Trophoblast cell (in vitro differentiated cells and primary cell): ENCODE results near the gene TUFM.
A peak's percentile ranks its signal among the peaks of the same experiment; 100 is the strongest.

Source experiments
- DNase-seq, 2 donors: peaks; one replicate each; pipeline ENCODE4 v3.0.0-alpha.2; 2016
- H2AFZ ChIP-seq: 2 replicates; pipeline ENCODE4 v1.6.1; 2013; ENCODE audit warnings: low read length, moderate library complexity, mild to moderate bottlenecking; ENCODE audit not compliant: insufficient read depth, poor library complexity
- H2AK5ac ChIP-seq: 2 replicates; pipeline ENCODE4 v1.6.1; 2013; ENCODE audit warnings: mild to moderate bottlenecking, low read length
- H2BK120ac ChIP-seq: 2 replicates; pipeline ENCODE4 v1.6.1; 2013; ENCODE audit warnings: low read length, mild to moderate bottlenecking, moderate library complexity; ENCODE audit not compliant: insufficient read depth, poor library complexity
- H2BK12ac ChIP-seq: 2 replicates; pipeline ENCODE4 v1.6.1; 2013; ENCODE audit warnings: mild to moderate bottlenecking, low read length, moderate library complexity
- H2BK5ac ChIP-seq: 2 replicates; pipeline ENCODE4 v1.6.1; 2013; ENCODE audit warnings: low read length, low read depth, moderate library complexity, mild to moderate bottlenecking; ENCODE audit not compliant: poor library complexity
- H3K14ac ChIP-seq: 2 replicates; pipeline ENCODE4 v1.6.1; 2013; ENCODE audit warnings: mild to moderate bottlenecking, low read length
- H3K18ac ChIP-seq: 2 replicates; pipeline ENCODE4 v1.6.1; 2013; ENCODE audit warnings: mild to moderate bottlenecking, low read length
- H3K23ac ChIP-seq: 2 replicates; pipeline ENCODE4 v1.6.1; 2013; ENCODE audit warnings: low read length
- H3K27ac ChIP-seq: 2 replicates; pipeline ENCODE4 v1.5.1; 2013; ENCODE audit warnings: low read depth, mild to moderate bottlenecking, inconsistent platforms, low read length, moderate library complexity
- H3K27me3 ChIP-seq: 2 replicates; pipeline ENCODE4 v1.6.1; 2013; ENCODE audit warnings: inconsistent platforms, mild to moderate bottlenecking, low read length, moderate library complexity; ENCODE audit not compliant: insufficient read depth
- H3K36me3 ChIP-seq, 2 experiments: 1 replicate in 1 of 2; 2 replicates in 1 of 2; pipeline ENCODE4 v1.6.1; 2013; ENCODE audit warnings: low read length in 2 of 2, mild to moderate bottlenecking in 2 of 2, moderate library complexity in 1 of 2; ENCODE audit not compliant: insufficient read depth in 2 of 2, control insufficient read depth in 1 of 2
- H3K4ac ChIP-seq: 2 replicates; pipeline ENCODE4 v1.6.1; 2013; ENCODE audit warnings: low read depth, mild to moderate bottlenecking, low read length, moderate library complexity
- H3K4me1 ChIP-seq, 2 experiments: 1 replicate in 1 of 2; 2 replicates in 1 of 2; pipeline ENCODE4 v1.6.1; 2013; ENCODE audit warnings: low read length in 2 of 2, mild to moderate bottlenecking in 2 of 2, moderate library complexity in 1 of 2; ENCODE audit not compliant: insufficient read depth in 2 of 2, control insufficient read depth in 1 of 2
- H3K4me2 ChIP-seq: 2 replicates; pipeline ENCODE4 v1.6.1; 2013; ENCODE audit warnings: inconsistent platforms, mild to moderate bottlenecking, low read length, moderate library complexity
- H3K4me3 ChIP-seq: 2 replicates; pipeline ENCODE4 v1.5.1; 2013; ENCODE audit warnings: mild to moderate bottlenecking, low read depth, low read length, inconsistent platforms
- H3K79me1 ChIP-seq: one replicate; pipeline ENCODE4 v1.6.1; 2013; ENCODE audit warnings: low read length
- H3K79me2 ChIP-seq: 2 replicates; pipeline ENCODE4 v1.6.1; 2013; ENCODE audit warnings: low read length, mild to moderate bottlenecking; ENCODE audit not compliant: control insufficient read depth, insufficient read depth, poor library complexity
- H3K9ac ChIP-seq: 2 replicates; pipeline ENCODE4 v1.6.1; 2013; ENCODE audit warnings: mild to moderate bottlenecking, low read length
- H3K9me3 ChIP-seq: 2 replicates; pipeline ENCODE4 v1.6.1; 2013; ENCODE audit warnings: low read depth, mild to moderate bottlenecking, control low read depth, inconsistent platforms, low read length; ENCODE audit not compliant: insufficient read depth
- H4K12ac ChIP-seq: 2 replicates; pipeline ENCODE4 v1.6.1; 2013; ENCODE audit warnings: low read depth, mild to moderate bottlenecking, low read length, moderate library complexity
- H4K8ac ChIP-seq: 2 replicates; pipeline ENCODE4 v1.6.1; 2013; ENCODE audit warnings: low read depth, mild to moderate bottlenecking, low read length, moderate library complexity
- H4K91ac ChIP-seq: one replicate; pipeline ENCODE4 v1.6.1; 2013; ENCODE audit warnings: low read depth, mild to moderate bottlenecking, low read length, moderate library complexity
- WGBS: extraction: QIAGEN DNeasy Blood & Tissue Kit; methylation state at CpG from one replicate; pipeline ENCODE4 v1.1.7; 2013; ENCODE audit warnings: missing lambda C conversion rate; ENCODE audit not compliant: insufficient read length, insufficient coverage; ENCODE audit errors: extremely low coverage; 5-methylcytosine and 5-hydroxymethylcytosine counted together

The TUFM gene

GRCh38 chr16:28824717-28824973 lies 21.5 kb downstream of the TUFM start:
- Histone ChIP-seq H3K9ac (peak overlapping the region; percentile 92), H3K4ac (peak overlapping the region; percentile 69), H2AFZ (no peak overlapping the region), H3K79me1 (peaks cover 18% of the 10 kb centered on the region), H2BK120ac (no peak overlapping the region), H4K91ac (peak overlapping the region; percentile 53), H3K18ac (peak overlapping the region; percentile 78), H2AK5ac (no peak overlapping the region), H3K4me2 (peak overlapping the region; percentile 89), H2BK5ac (peak overlapping the region; percentile 71), H4K8ac (peak overlapping the region; percentile 72), H3K4me1 (peaks cover 2 to 4% of the 10 kb centered on the region in 2 experiments), H3K4me3 (peak overlapping the region; percentile 99), H3K23ac (no peak overlapping the region), H3K27ac (peak overlapping the region; percentile 85), H3K14ac (peak overlapping the region; percentile 82), H3K79me2 (peaks cover 17% of the 10 kb centered on the region), H2BK12ac (no peak overlapping the region), H3K36me3 (peaks cover 30 to 43% of the 10 kb centered on the region in 2 experiments), H3K27me3 (no peaks in the 10 kb centered on the region), H4K12ac (peak overlapping the region; percentile 21), H3K9me3 (no peaks in the 10 kb centered on the region)
- WGBS: no CpG with 5 or more reads among the region's 5 CpGs
- no peak for DNase-seq

GRCh38 chr16:28823873-28824716 lies 22.1 kb downstream of the TUFM start:
- no peaks in the 10 kb centered on the region for H3K9me3 ChIP-seq
- no CpG with 5 or more reads among the region's 60 CpGs for WGBS
- H2AK5ac ChIP-seq: no peak overlapping the region
- H3K4ac ChIP-seq: peak overlapping the region; percentile 100
- no peaks in the 10 kb centered on the region for H3K27me3 ChIP-seq
- peak overlapping the region; percentile 99 for H4K8ac ChIP-seq
- H3K9ac ChIP-seq: peak overlapping the region; percentile 100
- no peak overlapping the region for H3K23ac ChIP-seq
- peak; percentile 89 to 92 for DNase-seq
- peak overlapping the region; percentile 99 for H4K91ac ChIP-seq
- H3K4me1 ChIP-seq: peaks cover 2 to 4% of the 10 kb centered on the region in 2 experiments
- H3K36me3 ChIP-seq: peaks cover 27 to 38% of the 10 kb centered on the region in 2 experiments
- H3K18ac ChIP-seq: peak overlapping the region; percentile 99
- peak overlapping the region; percentile 82 for H3K14ac ChIP-seq
- peak overlapping the region; percentile 79 for H2AFZ ChIP-seq
- peak overlapping the region; percentile 96 for H2BK120ac ChIP-seq
- peak overlapping the region; percentile 89 for H3K4me2 ChIP-seq
- H3K79me1 ChIP-seq: peaks cover 18% of the 10 kb centered on the region
- H4K12ac ChIP-seq: peak overlapping the region; percentile 100
- H3K27ac ChIP-seq: peak overlapping the region; percentile 96
- H3K79me2 ChIP-seq: peaks cover 17% of the 10 kb centered on the region
- H3K4me3 ChIP-seq: peak overlapping the region; percentile 99
- H2BK5ac ChIP-seq: peak overlapping the region; percentile 98
- H2BK12ac ChIP-seq: no peak overlapping the region

- H3K9me3 ChIP-seq: no peaks in the 10 kb centered on the region
- peaks cover 17% of the 10 kb centered on the region for H3K79me2 ChIP-seq
- H3K14ac ChIP-seq: peak overlapping the region; percentile 99
- H2BK12ac ChIP-seq: peak overlapping the region; percentile 13
- peak overlapping the region; percentile 81 for H3K4me2 ChIP-seq
- peak overlapping the region; percentile 96 for H2BK120ac ChIP-seq
- peaks cover 2 to 4% of the 10 kb centered on the region in 2 experiments for H3K4me1 ChIP-seq
- H3K4ac ChIP-seq: peak overlapping the region; percentile 100
- no peaks in the 10 kb centered on the region for H3K27me3 ChIP-seq
- peak overlapping the region; percentile 99 for H3K18ac ChIP-seq
- peak overlapping the region; percentile 99 for H3K4me3 ChIP-seq
- no CpG with 5 or more reads among the region's 62 CpGs for WGBS
- H2AFZ ChIP-seq: peak overlapping the region; percentile 79
- H2BK5ac ChIP-seq: peak overlapping the region; percentile 98
- DNase-seq: no peak
- H3K79me1 ChIP-seq: peaks cover 18% of the 10 kb centered on the region
- H3K23ac ChIP-seq: no peak overlapping the region
- peak overlapping the region; percentile 100 for H4K12ac ChIP-seq
- peak overlapping the region; percentile 97 for H2AK5ac ChIP-seq
- peak overlapping the region; percentile 100 for H3K9ac ChIP-seq
- peak overlapping the region; percentile 99 for H4K8ac ChIP-seq
- peaks cover 21 to 32% of the 10 kb centered on the region in 2 experiments for H3K36me3 ChIP-seq
- peak overlapping the region; percentile 99 for H4K91ac ChIP-seq
- peak overlapping the region; percentile 96 for H3K27ac ChIP-seq
These were observed 22.8 kb downstream of the TUFM start for GRCh38 chr16:28823291-28823872.

GRCh38 chr16:28822520-28823290 lies 23.4 kb downstream of the TUFM start, which contains the start of gene ATXN2L:
Gene ATXN2L, plus strand, starts transcription at chr16:28822999. Its CDS starts 261 bp downstream, at chr16:28823260.
- Histone ChIP-seq H3K36me3 (peaks cover 17 to 28% of the 10 kb centered on the region in 2 experiments), H3K79me1 (peaks cover 18% of the 10 kb centered on the region), H3K23ac (no peak within 1 kb of the TSS), H2BK120ac (peak within 1 kb of the TSS; percentile 96), H3K9ac (peak within 1 kb of the TSS; percentile 100), H3K4me1 (peaks cover 2 to 4% of the 10 kb centered on the region in 2 experiments), H4K91ac (peak within 1 kb of the TSS; percentile 99), H3K18ac (peak within 1 kb of the TSS; percentile 99), H3K14ac (peak within 1 kb of the TSS; percentile 99), H4K12ac (peak within 1 kb of the TSS; percentile 100), H3K4me3 (peak within 1 kb of the TSS; percentile 99), H3K79me2 (peaks cover 17% of the 10 kb centered on the region), H2AK5ac (peak within 1 kb of the TSS; percentile 97), H2BK12ac (peak within 1 kb of the TSS; percentile 13), H2BK5ac (peak within 1 kb of the TSS; percentile 98), H3K27me3 (no peaks in the 10 kb centered on the region), H3K9me3 (no peaks in the 10 kb centered on the region), H3K4ac (peak within 1 kb of the TSS; percentile 100), H3K4me2 (peak within 1 kb of the TSS; percentile 81), H2AFZ (peak within 1 kb of the TSS; percentile 79), H4K8ac (peak within 1 kb of the TSS; percentile 99), H3K27ac (peak within 1 kb of the TSS; percentile 96)
- peak; percentile 95 to 97 for DNase-seq
- no CpG with 5 or more reads among the region's 91 CpGs for WGBS
